HG03095 (cell line): ENCODE data around the gene CLIC4.
"Not testable (repeated sequence)": the region's sequence is repeated elsewhere in the genome, so short reads cannot be mapped to it uniquely, and the experiment has no call there.

Source experiments
- ATAC-seq: cut with Tn5 transposase; IDR thresholded peaks from one replicate; pipeline ENCODE4 v1.9.1; 2021; ENCODE audit warnings: moderate library complexity; ENCODE audit not compliant: unreplicated experiment

CLIC4 gene

DNA sequence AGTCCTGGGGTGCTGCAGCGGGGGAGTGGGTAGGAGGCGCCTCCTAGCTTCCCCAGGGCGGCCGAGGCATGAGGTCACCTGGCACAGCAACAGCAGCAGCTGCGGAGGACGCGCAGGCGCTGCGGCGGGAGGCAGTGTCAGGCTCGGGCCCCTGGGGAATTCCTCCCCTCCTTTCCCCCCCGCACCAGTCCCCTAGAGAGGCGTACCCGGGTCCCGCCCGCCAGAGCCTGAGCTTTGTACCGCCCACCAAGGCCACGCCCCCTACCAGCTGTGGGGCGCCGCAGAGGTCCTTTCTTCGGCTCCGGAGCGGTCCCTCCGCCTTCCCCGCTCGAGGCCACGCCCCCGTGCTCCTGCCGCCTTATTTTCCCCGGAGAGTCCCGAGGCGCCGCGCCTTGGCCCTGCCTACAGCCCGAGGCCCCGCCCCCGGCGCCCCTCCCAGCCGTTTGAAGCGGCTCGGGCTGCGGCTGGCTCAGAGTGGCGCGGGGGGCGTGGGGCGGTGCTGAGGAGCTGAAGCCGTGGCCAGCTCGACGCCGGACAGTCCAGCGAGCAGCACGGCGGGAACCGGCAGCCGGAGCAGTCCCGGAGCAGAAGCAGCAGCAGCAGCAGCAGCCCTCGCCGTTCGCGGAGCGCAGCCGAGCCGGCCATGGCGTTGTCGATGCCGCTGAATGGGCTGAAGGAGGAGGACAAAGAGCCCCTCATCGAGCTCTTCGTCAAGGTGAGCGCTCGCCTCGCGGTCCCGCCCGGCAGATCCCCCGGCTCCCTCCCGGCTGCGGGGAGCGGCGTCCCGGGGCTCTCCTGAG lies at the start of gene CLIC4:
Gene CLIC4, plus strand, starts transcription at position 537 of the 800 bp plus-strand sequence. Its CDS starts 107 bp downstream, at position 644.
- ATAC-seq = peak; percentile 56

DNA sequence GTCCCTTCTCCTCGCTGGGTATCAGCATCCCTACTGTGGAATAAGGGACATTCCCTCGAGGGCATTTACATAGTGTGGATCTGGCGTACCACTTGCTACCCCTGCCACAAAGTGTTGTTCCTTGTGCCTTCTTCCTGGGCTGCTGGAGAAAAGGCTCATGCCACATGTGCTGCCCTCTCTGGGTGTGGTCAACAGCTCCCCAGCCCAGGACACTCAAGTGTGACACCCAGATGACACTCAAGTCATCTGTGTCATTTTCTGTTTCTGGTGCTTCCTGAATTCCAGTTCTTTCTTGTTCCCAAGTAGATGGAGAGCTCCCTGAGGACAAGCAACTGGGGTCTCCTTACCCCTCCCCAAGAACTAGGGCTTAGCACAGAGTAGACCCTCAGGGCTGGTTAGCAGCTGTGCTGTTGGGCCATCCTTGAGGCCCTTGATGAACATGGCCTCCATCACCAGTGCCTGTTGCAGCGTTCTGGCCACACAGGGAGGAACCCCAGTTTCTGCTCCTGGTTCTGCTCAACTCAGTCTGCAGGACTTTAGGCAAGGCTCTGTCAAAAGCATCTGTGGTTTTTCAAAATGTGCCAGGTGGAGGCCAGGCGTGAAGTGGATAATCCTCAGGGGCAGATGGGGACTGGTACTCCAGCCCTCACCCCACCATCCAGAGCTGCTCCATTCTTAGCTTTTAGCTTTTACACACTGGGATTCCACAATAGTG lies 49.0 kb upstream of the CLIC4 start:
- no peak for ATAC-seq

DNA sequence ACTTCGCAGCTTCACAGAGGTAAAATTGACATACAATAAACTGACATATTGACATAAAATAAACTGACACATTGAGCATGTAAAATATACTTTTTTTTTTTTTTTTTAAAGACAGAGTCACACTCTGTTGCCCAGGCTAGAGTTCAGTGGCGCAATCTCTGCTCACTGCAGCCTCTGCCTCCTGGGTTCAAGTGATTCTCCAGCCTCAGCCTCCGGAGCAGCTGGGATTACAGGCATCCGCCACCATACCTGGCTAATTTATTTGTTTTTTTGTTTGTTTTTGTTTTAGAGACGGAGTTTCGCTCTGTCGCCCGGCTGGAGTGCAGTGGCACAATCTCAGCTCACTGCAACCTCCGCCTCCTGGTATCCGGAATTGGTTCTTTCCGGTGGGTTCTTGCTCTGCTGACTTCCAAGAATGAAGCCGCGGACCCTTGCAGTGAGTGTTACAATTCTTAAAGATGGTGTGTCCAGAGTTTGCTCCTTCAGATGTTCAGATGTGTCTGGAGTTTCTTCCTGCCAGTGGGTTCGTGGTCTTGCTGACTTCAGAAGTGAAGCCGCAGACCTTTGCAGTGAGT lies 48.4 kb upstream of the CLIC4 start:
- no peak for ATAC-seq

DNA sequence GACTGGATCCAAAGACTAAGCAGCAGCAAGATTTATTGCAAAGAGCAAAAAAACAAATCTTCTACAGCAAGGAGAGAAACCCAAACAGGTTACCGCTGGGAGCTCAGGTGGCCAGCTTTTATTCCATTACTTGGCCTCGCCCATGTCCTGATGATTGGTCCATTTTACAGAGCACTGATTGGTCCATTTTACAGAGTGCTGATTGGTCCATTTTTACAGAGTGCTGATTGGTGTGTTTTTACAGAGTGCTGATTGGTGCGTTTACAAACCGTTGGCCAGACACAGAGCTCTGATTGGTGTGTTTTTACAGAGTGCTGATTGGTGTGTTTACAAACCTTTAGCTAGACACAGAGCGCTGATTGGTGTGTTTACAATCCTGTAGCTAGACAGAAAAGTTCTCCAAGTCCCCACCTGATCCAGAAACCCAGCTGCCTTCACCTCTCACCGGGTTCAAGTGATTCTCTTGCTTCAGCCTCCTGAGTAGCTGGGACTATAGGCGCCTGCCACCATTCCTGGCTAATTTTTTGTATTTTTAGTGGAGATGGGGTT lies 47.7 kb upstream of the CLIC4 start:
- ATAC-seq = not testable (repeated sequence)

DNA sequence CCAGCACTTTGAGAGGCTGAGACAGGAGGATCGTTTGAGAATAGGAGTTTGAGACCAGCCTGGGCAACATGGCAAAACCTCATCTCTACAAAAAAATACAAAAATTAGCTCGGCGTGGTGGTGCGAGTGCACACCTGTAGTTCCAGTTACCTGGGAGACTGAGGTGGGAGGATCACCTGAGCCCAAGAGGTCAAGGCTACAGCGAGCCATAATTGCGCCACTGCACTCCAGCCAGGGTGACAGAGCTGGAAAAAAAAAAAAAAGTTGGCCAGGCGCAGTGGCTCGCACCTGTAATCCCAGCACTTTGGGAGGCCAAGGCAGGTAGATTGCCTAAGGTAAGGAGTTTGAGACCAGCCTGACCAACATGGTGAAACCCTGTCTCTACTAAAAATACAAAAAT lies 46.9 kb upstream of the CLIC4 start:
- not testable (repeated sequence) for ATAC-seq

DNA sequence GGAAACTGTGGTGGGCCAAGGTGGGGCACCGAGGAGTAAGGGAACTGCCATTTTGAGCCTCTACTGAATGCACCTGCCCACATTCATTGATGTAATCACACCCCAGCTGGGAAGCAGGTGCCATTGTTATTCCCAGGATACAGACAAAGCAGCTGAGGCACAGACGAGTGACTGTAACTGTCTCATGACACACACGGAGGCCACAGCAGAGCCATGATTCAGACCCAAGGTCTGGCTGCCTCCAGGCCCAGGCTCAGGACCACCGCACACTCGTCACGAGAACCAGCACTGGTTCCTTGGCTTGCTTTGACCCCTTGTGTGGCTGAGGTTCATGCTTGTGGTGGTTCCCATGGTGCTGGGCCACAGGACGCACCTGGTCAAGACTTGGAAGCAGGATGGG lies 45.6 kb upstream of the CLIC4 start:
- ATAC-seq = no peak

DNA sequence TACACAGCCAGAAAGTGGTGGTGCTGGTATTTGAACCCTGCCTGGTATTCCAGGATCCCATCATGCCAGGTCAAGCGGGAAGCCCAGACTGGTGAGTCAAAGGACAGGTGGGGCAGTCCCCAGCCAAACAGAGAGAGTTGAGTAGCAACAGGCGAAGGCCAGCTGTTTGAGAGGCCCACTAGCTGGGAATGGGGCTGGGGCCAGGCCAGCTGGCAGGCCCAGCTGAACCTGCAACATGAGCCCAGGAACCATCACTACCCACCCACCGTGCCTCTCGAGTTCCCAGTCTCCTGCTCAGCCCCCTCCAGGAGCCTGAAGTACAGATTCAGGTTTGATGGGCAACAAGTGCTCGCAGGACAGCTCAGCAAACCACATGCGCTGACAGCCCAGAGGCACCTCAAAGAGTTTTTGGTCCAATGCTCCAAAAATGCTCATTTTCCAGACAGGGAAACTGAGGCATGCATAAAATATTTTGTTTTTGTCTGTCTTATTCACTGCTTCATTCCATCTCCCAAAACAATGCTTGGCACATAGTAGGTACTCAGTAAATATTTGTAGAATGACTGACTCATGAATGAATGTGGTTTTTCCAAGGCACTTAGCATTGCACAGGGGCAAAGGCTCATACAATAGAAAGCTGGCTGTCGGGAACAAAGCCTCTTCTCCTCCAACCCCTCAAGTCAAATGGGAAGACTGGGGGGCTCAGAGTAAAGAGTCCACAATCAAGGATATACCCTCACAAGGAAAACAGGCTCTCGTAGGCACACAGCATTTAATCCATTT lies 42.5 kb upstream of the CLIC4 start:
- no peak for ATAC-seq

DNA sequence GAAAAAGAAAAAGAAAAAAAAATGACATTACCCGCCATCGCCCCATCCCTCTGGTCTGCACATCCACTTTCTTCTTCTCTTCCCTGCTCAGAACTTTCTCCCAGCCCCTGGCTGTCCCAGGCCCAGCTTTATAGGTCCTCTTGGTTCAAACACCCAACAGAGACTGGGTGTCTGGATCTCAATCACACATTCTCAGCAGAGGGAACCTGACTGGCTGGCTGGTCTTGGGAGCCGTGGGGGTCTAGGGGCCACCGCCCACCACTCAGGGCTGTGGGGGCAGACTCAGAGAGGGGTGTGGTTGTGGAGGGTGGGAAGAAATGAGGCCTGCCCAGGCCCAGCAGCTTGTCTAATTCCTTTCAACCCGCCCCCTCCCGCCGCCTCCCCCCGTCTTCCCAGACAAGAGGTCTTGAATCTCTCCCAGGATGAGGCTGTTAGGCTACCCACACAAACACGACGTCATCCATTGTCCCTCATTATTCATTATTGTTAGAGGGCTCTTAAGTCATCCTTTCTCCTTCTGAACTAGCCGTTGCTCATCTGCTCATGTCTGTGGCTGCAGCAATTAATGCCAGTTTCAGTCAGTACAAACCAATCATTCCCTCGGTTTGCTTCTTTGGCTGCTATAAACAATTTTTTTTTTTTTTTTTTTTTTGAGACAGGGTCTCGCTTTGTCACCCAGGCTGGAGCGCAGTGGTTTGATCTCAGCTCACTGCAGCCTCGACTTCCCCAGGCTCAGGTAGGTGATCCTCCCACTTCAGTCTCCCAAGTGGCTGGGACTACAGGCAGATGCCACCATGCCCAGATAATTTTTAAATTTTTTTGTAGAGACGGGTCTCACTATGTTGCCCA lies 40.6 kb upstream of the CLIC4 start:
- no peak for ATAC-seq

DNA sequence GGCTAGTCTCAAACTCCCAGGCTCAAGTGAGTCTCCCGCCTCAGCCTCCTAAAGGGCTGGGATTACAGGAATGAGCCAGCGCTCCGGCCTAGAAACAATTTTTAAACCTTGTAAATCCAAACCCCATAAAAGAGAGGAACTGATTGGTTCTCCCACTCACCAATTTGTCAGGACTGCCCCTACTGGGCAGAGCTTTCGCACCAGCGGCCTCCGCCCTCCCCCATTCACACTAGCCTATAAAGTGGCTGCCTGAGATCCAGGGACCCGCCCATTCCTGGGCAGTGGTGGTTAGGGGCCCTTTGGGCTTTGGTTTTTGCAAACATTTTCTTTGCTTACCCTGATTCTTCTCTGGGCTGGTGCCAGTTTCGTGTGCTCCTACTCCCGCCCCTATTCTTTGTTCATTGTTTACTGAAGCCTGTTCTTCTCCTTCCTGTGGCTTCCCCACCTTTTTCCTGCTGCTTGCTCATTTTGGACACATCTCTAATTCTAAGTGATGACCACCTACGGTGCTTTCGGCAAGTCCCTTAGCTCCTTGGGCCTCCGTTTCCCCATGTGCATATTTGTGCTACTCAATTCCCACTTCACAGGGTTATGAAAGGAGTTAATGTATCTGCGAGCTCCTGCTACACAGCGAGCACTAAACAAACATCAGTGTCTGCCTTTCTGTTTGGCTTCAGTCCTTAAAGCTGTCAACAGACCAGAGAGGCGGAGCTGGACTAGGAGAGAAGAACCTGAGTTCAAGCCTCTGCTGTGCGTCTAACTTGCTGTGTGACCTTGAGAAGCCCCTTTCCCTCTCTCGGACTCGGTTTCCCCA lies 39.8 kb upstream of the CLIC4 start:
- no peak for ATAC-seq

DNA sequence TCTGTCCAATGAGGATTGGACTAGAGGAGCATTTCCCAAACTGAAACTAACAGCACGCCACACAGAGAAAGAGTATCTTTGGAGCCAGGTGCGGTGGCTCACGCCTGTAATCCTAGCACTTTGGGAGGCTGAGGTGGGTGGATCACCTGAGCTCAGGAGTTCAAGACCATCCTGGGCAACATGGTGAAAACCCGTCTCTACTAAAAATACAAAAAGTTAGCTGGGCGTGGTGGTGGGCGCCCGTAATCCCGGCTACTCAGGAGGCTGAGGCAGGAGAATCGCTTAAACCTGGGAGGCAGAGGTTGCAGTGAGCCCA lies 39.2 kb upstream of the CLIC4 start:
- ATAC-seq = not testable (repeated sequence)

DNA sequence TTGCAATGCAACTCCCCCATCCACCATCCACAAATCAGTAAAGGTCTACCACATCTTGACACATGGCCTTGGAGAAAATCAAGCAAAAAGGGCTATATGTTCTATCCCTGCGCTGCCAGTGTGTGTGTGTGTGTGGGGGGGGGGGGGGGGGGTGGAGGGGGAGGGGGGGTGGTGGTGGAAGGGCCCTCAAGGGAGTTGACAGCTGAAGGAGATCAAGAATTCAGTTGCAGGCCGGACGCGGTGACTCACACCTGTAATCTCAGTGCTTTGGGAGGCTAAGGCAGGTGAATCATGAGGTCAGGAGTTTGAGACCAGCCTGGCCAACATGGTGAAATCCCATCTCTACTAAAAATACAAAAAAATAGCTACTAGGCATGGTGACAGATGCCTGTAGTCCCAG lies 37.6 kb upstream of the CLIC4 start:
- no peak for ATAC-seq

DNA sequence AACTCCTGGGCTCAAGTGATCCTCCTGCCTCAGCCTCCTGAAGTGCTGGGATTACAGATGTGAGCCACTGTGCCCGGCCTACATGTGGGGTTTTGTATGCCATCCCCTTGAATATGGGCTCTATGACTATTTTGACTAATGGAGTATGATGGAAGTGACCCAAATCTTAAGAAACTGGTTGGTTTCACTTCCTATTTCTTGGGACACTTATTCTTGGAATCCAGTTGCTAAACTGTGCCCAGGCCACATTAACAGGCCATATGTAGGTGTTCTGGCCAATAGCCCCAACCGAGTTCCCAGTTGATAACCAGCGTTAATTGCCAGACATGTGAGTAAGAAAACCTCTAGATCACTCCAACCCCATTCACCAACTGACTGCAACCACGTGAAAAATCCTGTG lies 36.3 kb upstream of the CLIC4 start:
- ATAC-seq = no peak

DNA sequence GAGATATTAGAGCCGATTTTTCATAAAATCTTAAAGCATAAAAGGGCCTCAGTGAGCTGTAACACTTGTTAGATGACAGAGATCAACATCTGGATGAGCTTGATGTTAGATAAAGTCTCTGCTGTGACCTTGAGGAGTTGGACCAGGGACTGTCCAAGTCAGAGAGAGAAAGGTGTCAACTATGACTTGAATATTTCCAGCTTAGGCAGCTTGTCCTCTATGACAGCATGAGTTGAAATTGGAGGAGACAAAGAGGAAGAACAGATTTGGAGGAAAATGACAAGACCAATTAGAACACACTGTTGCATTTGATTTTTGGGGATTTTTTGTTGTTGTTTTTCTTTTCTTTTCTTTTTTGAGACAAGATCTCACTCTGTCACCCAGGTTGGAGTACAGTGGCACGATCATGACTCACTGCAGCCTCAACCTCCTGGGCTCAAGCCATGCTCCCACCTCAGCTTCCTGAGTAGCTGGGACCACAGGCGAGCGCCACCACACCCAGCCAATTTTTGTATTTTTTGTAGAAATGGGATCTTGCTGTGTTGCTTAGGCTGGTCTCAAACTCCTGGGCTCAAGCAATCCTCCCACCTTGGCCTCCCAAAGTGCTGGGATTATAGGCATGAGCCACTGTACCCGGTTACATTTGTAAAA lies 35.3 kb upstream of the CLIC4 start:
- ATAC-seq = no peak

DNA sequence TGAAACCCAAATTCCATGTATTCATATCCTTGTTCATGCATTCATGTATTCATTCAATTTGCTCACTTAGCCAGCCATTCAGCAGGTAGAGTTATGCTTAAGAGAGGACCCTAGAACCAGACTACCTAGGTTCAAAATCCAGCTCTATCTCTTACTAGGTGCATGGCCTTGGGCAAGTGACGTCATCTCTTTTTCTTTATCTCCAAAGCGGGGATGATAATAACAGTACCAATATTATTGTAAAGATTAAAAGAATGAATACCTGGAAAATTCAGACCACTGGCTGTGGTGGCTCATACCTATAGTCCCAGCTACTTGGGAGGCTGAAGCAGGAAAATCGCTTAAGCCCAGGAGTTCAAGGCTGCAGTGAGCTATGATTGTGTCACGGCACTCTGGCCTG lies 33.9 kb upstream of the CLIC4 start:
- ATAC-seq = no peak

DNA sequence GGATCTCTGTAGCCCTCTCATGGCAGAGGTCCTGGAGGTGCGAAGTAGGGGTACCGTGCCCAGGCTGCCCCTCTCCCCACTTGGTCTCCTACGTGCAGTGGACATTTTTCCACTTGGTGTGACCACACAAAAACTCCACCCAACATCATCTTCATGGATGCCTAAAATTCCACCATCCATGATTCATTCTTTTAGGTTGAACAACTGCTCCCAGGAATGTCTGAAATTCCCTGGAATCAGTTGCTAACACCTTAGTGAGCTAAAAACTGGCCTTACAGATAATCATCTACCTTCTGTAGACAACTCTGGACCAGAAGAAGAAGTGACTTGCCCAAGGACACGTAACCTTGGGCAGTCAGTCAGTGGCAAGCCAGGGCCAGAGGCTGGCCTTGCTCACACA lies 32.1 kb upstream of the CLIC4 start:
- ATAC-seq = no peak

DNA sequence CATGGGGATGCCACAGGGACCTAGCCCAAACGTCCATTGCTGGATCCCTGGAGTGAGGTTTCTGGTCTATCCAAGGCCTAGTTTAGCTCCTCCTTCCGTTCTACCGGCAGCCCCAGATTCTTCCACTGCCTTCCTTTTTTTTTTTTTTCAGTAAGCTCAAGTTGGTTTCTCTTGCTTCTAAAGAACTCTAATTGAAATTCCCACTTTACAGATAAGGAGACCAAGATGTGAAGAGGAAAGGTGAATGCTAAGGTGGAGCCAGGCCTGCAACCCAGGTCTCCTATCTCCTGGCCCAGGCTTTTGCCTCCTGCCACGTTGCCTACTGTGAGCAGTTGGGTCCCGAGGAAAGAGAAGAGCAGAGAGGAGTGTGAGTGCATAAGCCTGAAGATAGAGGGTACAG lies 31.5 kb upstream of the CLIC4 start:
- no peak for ATAC-seq

DNA sequence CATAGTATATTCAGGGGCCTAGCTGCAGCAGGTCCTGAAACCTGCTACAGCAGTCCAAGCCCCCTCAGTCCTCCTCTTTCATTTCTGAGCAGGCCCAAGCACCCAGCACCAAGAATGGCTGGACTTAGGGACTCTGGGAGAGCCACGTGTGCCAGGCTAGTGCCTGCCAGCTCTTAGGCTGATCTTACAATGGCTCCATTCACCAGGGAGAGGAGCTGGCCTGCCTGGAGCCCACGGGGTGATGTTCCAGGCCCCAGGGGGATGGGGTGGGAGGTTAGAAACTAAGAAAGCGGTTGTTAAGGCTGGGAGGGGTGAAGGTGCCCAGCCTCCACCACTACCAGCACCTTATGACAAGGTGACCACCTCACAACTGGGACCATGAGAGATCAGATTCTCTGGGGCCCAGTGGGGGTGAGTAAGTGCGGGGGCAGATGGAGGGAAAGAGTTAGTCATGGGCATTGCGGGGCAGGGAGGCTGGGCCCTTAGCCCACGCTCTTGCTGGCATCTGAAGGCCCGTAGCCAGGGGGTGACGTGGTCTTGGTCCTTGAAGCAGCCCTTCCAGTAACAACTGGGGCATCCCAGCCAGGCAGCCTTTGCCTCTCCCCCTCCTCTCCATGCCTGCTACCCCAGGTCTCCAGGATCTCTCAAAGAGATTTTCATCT lies 30.3 kb upstream of the CLIC4 start:
- no peak for ATAC-seq

DNA sequence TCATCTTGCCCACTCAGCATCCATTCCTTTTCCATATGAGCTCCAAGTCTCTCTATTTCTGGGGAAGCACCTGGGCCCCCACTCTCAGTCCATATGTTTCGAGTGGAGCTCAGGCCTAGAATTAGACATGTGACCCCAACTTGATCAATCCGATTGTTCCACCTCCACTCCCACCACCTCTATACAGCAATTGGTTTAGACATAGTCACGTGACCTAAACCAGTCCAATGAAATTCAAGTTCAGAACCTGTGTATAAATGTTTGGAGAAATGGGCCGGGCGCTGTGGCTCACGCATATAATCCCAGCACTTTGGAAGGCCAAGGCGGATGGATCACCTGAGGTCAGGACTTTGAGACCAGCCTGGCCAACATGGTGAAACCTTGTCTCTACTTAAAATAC lies 29.6 kb upstream of the CLIC4 start:
- ATAC-seq = no peak
